HG03342 (cell line): Measurements from ENCODE around the gene NXF3.
"Not testable (repeated sequence)": the region's sequence is repeated elsewhere in the genome, so short reads cannot be mapped to it uniquely, and the experiment has no call there.

ENCODE experiments used
- ATAC-seq: cut with Tn5 transposase; IDR thresholded peaks from one replicate; pipeline ENCODE4 v1.9.1; 2021; ENCODE audit warnings: mild to moderate bottlenecking, moderate library complexity; ENCODE audit not compliant: unreplicated experiment

NXF3 gene

GRCh38 chrX:103092942-103093341 is at the start of gene NXF3:
NXF3 (minus strand) TSS chrX:103093143; CDS start chrX:103093023, 120 bp downstream.
- ATAC-seq: no peak

GRCh38 chrX:103136528-103136927 is 43.6 kb upstream of the NXF3 start:
- ATAC-seq: not testable (repeated sequence)

GRCh38 chrX:103124284-103124683 is 31.3 kb upstream of the NXF3 start:
- ATAC-seq: no peak

- no peak for ATAC-seq
These were observed 27.8 kb upstream of the NXF3 start for GRCh38 chrX:103120748-103121147.

GRCh38 chrX:103116970-103117369 is 24.0 kb upstream of the NXF3 start:
- not testable (repeated sequence) for ATAC-seq

GRCh38 chrX:103109497-103109896 is 16.6 kb upstream of the NXF3 start:
- not testable (repeated sequence) for ATAC-seq

- no peak for ATAC-seq
These were observed 14.9 kb upstream of the NXF3 start for GRCh38 chrX:103107836-103108235.

- ATAC-seq: not testable (repeated sequence)
These were observed 14.3 kb upstream of the NXF3 start for GRCh38 chrX:103107227-103107737.

- ATAC-seq: not testable (repeated sequence)
These were observed 11.4 kb upstream of the NXF3 start for GRCh38 chrX:103104370-103104769.

- ATAC-seq: not testable (repeated sequence)
These were observed 10.9 kb upstream of the NXF3 start for GRCh38 chrX:103103866-103104265.

GRCh38 chrX:103101299-103102042 is 8.5 kb upstream of the NXF3 start:
- ATAC-seq: no peak

- no peak for ATAC-seq
These were observed 7.5 kb upstream of the NXF3 start for GRCh38 chrX:103100484-103100883.

GRCh38 chrX:103099691-103100090 is 6.7 kb upstream of the NXF3 start:
- no peak for ATAC-seq

- no peak for ATAC-seq
These were observed 5.5 kb upstream of the NXF3 start for GRCh38 chrX:103098488-103098887.

- no peak for ATAC-seq
These were observed 11.9 kb downstream of the NXF3 start for GRCh38 chrX:103081051-103081450.

- ATAC-seq: no peak
These were observed 19.5 kb downstream of the NXF3 start for GRCh38 chrX:103073467-103073866.

- ATAC-seq: no peak
These were observed 26.3 kb downstream of the NXF3 start for GRCh38 chrX:103066606-103067005.

- ATAC-seq: no peak
These were observed 29.0 kb downstream of the NXF3 start, which contains the start of gene BEX1 for GRCh38 chrX:103063918-103064434. BEX1 (minus strand) TSS chrX:103064171; CDS start chrX:103063274, 897 bp downstream.

- ATAC-seq: no peak
These were observed 29.6 kb downstream of the NXF3 start for GRCh38 chrX:103063191-103063845.

GRCh38 chrX:103061486-103061885 is 31.5 kb downstream of the NXF3 start:
- ATAC-seq: no peak

GRCh38 chrX:103056902-103057301 is 36.0 kb downstream of the NXF3 start:
- no peak for ATAC-seq

GRCh38 chrX:103052625-103053024 is 40.3 kb downstream of the NXF3 start:
- no peak for ATAC-seq
